ENCODE measurements around the gene AFM.

The AFM gene

DNA sequence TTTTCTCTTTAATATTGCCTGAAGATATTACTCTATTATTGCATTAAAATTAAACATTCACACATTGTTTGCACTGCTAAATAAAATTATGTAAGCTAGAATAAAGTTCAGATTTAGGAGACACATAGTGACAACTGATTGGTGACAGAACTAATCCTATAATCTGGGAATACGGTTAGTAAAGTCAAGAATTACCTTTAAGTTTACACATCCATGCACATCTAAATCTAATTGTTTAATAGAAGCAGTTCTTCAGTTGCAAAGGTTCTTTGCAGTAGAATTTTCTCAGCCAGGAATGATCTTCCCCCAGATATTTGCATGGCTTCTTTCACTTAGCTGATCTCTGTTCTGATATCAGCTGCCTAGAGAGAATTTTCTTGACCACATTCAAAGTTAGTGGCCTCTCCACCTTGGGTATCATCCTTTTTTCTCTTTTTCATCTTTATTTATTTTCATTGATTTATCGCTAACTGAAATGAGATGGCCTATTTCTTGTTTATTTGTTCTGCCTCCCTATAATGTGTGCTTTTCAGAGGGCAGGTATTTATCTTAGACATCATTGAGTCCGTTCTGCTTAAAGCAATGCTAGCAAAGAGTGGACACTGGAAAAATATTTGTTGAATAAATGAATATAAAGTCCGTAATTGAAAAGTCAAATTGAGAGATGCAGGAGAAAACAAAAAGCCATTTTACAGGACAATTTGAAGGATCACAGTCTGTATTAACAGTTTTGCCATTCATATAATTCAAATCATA, 32.9 kb upstream of the AFM start:
- intact Hi-C loops (cut with DNase I) = no loop called here
- no peak for DNase-seq

DNA sequence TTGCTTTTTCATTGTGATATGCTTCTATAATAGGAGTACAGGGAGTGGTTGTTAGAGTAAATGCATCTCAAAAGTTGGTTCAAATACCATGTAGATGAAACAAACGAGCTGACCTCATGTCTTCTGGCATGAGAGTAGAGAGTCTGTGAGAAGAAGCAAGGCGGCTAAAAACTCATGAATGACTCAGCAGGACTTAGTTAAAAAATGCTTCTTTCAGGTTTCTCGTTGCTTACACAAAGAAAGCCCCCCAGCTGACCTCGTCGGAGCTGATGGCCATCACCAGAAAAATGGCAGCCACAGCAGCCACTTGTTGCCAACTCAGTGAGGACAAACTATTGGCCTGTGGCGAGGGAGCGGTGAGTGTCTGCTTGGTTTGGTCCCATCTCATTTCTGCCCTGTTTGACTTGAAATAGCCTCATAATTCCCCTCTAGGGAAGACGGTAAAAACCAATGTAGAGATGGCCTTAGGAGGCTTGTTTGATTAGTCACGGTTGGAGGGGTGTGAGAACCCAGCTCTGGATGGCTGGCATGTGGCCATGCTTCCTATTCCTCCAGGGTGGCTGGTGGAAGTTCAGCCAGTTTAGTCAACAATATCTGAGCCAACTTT, 31.0 kb upstream of the AFM start:
- intact Hi-C loops (cut with DNase I) = no loop called here
- peak in 1 of 10 donors; percentile 74 for DNase-seq

DNA sequence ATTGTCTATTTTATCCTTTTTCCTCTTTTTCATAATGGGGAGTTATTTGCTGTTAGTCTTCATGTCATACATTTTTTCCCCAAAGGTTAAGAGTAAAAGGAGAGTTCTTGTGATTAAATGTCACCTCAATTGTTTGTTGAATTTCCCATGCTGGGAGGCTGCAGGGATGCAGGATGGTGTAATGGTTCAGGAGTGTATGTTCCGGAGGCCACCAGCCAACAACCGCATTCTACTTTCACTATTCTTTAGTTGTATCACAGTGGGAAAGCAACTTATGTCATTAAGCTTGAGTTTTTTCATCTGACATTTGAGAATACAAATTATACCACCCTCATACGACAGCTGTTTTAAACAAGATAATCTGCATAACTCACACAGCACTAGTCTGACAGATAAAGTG, 30.1 kb upstream of the AFM start:
- no peak for DNase-seq
- intact Hi-C loops (cut with DNase I) = no loop called here

DNA sequence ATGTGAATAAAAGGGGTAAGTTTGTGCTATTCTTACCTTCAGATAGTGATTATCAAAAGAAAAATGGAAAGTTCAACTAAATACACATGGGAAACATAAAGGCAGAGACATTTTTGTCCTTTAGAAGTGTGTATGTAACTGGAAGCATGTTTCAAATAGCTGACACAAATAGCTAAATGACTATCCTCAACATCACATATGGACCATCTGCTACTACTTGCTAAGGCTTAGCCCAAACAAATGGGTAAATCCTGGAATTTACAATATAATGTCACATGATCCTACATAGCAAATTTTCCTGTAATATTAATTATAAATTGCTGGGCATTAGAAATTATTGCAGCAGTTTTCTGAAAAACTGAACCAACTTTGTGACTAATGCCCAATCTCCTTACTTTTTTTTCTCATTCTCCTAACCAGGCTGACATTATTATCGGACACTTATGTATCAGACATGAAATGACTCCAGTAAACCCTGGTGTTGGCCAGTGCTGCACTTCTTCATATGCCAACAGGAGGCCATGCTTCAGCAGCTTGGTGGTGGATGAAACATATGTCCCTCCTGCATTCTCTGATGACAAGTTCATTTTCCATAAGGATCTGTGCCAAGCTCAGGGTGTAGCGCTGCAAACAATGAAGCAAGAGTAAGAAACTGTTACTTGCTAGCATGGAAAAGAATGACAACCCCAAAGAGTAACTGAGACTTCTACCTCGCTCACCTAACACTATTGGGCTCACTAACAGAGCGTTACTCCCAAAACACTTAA, 29.4 kb upstream of the AFM start:
- intact Hi-C loops (cut with DNase I) = no loop called here
- peak in 1 of 10 donors; percentile 34 for DNase-seq

DNA sequence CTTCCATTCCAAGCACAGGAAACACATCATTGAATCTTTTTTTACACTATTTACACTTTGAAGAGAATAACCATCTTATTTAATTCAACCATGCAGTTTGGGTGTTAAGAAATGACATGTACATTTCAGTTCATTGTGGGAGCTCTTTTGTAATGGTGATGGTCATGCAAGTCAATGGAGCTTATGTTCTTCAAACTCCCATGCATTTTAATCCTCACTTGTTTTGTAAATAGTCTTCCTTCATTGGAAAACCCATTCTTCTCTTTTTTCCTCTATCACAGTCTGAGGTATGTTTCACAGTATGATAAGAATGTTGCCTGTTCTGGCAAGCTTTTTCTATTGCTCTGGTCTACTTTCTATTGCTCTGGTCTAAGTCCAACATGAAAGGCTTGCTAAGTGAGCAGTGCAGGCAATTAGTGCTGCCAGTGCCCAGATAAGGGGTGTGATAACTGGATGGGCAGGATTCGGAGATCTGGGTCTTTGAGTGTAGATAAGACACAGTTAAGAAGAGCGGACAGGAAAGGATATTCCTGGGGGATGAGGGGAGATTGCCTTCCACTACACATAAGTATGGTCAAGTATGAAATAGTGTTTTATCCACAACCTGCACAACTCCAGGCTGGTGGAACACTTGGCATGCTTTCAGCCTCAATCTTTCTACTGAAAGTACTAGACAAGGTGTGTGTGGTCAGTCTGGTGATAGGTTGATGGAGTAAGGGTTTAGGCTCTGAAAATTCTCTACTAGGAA, 28.4 kb upstream of the AFM start:
- intact Hi-C loops (cut with DNase I) = no loop called here
- no peak for DNase-seq

DNA sequence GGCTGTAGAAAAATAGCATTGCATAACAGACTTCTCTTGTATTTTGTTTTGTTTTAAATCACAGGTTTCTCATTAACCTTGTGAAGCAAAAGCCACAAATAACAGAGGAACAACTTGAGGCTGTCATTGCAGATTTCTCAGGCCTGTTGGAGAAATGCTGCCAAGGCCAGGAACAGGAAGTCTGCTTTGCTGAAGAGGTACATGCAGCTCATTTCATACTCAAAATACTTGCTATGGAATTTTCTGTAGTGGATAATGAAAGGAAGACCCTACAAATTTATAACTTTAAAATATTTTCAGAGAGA, 27.9 kb upstream of the AFM start:
- DNase-seq = no peak
- intact Hi-C loops (cut with DNase I) = no loop called here

DNA sequence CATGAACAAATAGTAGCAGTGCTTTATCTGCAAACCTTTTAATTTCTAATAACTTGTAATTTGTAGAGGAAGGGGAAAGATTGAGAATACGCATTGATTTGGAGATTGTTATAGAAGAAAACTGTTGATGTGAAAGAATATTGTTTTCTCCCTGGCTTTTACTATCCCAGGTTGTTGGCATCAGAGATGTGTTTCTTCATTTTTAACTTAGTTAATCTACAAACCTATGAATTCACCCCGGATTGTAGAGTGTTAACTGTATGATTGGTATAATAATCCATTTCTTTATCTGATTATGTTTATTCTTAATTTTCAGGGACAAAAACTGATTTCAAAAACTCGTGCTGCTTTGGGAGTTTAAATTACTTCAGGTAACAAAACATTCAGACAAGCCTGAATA, 26.6 kb upstream of the AFM start:
- intact Hi-C loops (cut with DNase I) = no loop called here
- no peak for DNase-seq

DNA sequence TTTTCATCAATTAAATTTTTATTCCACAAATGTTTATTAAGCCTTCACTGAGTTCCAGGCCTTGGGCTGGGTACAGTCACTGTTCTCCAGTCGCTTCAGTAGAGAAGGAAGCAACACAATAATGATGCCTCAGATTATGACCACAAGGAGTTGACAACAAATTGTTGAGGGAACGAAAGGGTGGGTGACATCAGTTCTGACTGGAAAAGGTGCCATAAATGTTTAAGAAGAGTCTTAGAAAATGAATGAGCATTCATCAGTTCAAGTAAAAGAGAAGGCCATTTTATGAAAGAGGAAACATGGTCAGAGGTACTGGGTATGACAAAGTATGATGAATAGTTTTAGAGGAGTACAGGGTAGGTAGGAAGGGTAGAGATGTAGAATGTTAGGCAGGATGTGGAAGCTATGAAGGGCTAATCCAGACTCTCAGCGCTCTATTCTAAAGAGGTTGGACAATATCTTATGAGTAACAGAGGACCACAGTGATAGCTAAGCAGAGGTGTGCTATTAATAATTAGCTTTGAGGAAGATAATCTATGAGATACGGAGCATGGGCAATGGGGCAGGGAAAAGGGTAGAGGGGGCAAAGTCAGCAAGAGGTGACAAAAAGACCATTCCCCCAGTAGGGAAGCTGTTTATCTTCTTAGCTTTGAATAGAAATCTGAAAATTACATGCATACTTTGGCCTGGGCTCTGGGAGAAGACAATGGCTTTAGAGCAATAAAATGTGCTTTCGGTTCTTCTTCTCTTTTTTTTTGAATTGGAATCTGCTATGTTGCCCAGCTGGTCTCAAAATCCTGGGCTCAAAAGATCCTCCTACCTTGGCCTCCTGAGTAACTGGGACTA, 25.1 kb upstream of the AFM start:
- intact Hi-C loops (cut with DNase I) = no loop called here

DNA sequence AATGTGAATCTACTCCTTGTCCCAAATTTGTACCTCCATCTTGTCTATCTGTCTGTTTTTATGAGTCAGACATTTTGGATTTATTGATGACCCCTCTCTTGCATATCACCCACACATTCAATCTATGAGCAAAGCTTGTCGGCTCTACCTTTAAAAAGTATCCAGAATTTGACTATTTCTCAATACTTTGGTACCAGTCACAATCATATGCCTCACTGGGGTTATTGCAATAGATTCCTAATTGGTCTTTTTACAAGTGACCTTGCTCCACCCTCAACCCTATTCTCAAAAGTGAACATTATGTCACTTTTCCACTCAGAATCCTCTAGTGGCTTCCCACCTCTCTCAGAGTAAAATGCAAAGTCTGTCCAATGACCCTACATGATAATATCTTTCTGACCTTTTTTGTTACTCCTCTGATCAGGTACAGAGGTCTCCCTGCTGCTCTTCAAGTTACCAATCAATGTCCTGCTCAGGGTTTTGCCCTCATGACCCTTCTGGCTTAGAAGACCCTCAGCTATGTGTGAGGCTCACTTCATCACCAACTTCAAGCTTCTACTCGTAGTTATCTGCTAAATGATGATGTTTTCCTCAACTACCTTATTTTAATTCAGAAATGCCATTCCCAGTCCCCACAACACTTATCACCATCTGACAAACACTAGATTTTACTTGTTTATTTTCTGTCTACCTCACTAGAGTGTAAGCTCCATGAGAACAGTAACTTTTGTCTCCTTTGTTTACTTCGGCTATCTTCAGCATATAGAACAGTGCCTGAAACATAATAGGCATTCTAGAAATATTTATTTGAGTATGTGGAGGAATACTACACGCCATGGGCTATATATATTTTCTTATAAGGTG, 23.1 kb upstream of the AFM start:
- DNase-seq = no peak
- intact Hi-C loops (cut with DNase I) = no loop called here

More for the DNA sequence above, 25.1 kb upstream of the AFM start:
- no peak for DNase-seq

DNA sequence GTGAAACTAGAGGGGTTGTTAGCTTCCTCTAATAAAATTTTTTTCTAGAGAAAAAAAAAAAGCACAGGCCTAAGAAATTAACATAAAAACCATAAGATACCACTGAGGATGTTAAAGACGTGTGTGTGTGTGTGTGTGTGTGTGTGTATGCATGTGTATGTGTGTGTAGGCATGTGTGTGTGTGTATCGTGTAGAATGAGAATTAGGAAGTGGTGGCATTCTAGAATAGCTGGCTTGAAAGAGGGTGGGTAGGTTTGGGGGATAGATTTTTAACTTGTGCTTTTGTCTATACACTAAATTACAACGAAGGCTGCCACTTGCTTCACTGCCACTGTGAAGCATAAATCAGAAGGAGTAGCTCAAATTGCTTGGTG, 22.5 kb upstream of the AFM start:
- DNase-seq = no peak
- intact Hi-C loops (cut with DNase I) = no loop called here

DNA sequence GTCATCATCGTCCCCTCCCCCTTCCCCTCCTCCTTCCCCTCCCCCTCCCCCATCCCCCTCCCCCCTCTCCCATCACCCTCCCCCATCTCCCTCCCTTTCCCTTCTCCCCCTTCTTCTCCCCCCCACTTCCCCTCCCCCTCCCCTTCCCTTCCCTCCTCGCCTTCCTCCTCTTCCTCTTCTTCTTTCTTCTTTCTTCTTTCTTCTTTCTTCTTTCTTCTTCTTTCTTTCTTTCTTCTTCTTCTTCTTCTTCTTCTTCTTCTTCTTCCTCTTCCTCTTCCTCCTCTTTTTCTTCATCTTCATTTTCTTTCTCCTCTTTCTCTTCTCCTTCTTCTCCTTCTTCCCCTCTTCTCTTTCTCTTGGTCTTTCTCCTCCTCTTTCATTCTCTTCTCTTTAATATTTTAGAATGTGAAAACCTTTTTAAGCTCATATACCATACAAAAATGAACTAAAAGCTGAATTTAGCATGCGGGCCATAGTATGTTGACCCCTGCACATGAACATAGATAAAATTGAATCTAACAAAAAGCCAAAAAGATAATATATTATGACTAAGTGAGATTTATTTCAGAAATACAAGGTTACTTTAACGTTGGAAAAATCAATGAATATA, 20.5 kb upstream of the AFM start:
- DNase-seq = no peak
- intact Hi-C loops (cut with DNase I) = no loop called here

DNA sequence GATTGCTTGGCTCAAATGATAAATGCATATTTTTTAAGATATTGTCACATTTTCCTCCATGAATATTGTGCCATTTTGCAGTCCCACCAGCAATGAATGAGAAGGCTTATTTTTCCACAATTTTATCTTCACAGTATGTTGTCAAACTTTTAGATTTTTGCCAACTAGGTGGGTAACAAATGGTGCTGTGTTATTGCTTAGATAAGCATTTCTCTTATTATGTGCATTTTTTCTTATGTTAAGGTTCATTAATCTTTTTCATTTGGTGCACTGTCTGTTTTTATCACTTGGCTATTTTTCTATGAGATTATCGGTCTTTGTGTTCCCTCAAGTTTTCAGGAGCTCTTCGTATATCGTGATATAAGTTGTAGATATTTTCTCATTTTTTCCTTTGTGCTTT, 13.4 kb upstream of the AFM start:
- DNase-seq = no peak
- intact Hi-C loops (cut with DNase I) = no loop called here

DNA sequence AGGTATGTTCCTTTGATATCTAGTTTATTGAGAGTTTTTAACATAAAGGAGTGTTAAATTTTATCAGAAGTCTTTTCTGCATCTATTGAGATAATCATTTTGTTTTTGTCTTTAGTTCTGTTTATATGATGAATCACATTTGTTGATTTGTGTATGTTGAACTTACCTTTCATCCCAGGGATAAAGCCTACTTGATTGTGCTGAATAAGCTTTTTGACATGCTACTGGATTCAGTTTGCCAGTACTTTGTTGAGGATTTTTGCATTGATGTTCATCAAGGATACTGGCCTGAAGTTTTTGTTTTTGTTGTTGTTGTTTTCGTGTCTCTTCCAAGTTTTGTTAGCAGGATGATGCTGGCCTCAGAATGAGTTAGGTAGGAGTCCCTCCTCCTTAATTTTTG, 10.8 kb upstream of the AFM start:
- intact Hi-C loops (cut with DNase I) = no loop called here
- DNase-seq = no peak

DNA sequence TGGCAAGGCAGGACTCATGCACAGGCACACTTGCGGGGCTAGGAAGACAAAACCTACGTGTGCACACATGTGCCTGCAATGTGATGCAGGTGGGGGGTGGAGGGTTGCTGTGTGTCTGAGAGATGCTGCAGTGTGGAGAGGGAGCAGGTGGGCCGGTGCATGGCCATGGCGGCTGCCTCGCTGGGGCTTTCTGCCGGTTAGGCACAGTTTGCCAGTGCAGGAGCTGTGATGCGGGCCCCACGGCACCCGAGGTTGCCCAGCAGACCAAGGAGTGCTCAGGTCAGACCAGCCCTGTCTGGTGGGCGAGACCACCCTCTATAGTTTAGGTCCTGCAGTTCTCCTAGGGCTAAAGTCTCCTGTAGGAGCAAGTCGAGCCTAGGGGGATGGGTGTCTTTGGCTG, 4.4 kb upstream of the AFM start:
- peak in 2 of 10 donors; percentile 52 to 59 for DNase-seq
- intact Hi-C loops (cut with DNase I) = no loop called here

DNA sequence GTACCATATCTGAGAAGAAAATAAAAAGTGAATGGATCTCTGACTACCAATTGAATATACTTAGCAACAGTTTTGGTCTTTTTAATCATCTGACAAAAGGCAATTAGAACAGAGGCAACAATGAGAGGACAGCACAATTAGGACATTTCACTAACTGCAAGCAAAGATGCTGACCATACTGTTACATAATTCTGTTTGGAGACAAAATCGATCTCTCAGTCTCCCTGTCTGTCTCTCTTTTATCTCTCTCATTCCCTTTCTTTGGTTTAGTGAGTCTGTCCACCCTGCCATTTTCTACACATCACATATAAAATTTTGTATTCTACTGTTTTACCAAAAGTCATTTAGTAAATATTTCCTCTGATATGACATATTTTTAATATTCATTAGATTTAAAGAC, 2.2 kb upstream of the AFM start:
- intact Hi-C loops (cut with DNase I) = no loop called here
- DNase-seq = no peak

DNA sequence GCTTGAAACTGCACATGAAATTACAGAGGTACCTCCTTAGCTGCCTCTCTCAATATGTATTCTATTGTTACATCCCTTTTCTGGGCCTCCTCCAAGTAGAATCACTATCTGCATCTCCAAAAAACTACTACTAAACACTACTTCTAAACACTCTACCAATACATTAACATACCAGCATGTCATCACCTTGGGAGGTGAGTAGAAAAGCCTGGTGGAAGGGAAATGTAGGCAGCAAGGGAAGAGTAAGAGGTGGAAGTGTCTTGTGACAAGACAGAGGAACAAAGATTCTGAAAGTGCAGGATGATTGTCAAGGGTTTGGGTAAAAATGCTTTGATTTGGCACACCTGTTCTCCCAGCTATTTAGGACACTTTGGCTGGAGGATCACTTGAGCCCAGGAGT, 3.5 kb downstream of the AFM start:
- intact Hi-C loops (cut with DNase I) = no loop called here
- DNase-seq = no peak

DNA sequence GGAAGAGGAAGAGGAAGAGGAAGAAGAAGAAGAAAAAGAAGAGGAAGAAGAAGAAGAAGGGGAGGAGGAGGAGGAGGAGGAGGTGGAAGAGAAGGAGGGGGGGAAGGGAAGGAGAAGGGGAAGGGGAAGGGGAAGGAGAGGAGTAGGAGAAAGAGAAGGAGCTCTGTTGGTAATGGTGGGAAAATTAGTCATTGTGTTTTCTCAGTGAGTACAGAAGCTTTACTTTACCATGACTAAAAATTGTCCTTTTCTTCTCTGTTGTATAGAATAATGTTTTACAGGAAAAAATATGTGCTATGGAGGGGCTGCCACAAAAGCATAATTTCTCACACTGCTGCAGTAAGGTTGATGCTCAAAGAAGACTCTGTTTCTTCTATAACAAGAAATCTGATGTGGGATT, 4.1 kb downstream of the AFM start:
- DNase-seq = no peak
- intact Hi-C loops (cut with DNase I) = no loop called here

DNA sequence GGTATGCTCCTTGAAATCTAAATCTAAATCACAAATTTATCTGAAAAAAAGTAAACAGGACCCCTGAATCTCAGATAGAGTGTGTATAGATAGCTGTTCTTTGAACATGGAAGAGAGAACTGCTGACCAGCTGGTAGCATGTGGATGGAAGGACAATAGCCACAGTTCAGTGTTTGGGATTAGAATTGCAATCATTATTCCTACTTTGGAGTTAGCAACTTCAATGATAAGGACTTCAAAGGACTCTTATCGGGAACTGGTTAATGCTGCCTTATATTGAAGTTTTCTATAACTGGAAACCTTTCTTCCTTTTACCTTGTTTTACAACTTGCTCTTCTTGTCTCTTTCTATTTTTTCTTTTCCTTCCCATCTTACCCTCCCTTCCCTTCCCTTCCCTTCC, 5.0 kb downstream of the AFM start:
- DNase-seq = no peak
- intact Hi-C loops (cut with DNase I) = no loop called here

DNA sequence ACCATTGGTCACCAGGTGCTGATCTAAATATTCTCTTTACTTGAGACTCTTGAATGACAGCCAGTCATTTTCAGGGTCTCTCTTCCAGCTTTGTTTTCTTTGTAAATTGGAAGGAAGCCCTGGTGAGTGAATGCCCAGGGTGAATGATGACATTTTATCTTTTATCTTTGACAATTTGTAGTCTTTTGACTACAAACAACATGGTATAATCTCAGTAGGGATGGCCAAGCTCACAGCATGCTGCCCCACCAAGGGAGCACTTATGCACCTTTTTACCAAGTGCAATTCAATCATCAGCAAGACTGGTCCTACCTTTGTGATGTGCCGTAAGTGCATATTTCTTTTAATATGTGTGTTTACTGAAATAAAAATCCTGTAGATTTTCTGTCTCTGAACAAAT, 5.7 kb downstream of the AFM start:
- DNase-seq = no peak
- intact Hi-C loops (cut with DNase I) = no loop called here
